NCI-H748 (cell line): ENCODE data around the gene APLP1.
A peak's percentile ranks its signal among the peaks of the same experiment; 100 is the strongest.
"Not testable (repeated sequence)": the region's sequence is repeated elsewhere in the genome, so short reads cannot be mapped to it uniquely, and the experiment has no call there.

Experiments used
- DNase-seq: peaks from one replicate; lab custom pipeline; 2025; ENCODE audit not compliant: unreplicated experiment; lab: John Stamatoyannopoulos, UW

The APLP1 gene

DNA sequence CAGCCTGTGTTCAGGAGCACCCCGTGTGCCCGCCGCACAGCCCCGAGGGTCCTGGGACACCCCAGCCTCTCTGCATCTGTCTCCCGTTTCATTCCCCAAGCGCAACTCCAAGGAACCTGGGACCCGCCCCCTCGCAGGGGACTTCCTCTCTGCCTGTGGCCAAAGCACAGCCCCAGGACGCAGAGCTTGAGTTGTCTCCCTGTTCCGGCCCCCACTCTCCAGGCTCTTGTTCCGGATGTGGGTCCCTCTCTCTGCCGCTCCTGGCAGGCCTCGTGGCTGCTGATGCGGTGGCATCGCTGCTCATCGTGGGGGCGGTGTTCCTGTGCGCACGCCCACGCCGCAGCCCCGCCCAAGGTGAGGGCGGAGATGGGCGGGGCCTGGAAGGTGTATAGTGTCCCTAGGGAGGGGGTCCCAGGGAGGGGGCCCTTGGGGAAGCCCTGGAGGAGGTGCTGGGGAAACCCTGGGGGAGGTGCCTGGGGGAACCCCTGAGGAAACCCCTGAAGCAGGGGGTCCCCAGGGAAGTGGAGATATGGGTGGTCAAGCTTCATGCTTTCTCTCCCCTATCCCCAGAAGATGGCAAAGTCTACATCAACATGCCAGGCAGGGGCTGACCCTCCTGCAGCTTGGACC, 35.3 kb downstream of the APLP1 start:
- peak; percentile 68 for DNase-seq

DNA sequence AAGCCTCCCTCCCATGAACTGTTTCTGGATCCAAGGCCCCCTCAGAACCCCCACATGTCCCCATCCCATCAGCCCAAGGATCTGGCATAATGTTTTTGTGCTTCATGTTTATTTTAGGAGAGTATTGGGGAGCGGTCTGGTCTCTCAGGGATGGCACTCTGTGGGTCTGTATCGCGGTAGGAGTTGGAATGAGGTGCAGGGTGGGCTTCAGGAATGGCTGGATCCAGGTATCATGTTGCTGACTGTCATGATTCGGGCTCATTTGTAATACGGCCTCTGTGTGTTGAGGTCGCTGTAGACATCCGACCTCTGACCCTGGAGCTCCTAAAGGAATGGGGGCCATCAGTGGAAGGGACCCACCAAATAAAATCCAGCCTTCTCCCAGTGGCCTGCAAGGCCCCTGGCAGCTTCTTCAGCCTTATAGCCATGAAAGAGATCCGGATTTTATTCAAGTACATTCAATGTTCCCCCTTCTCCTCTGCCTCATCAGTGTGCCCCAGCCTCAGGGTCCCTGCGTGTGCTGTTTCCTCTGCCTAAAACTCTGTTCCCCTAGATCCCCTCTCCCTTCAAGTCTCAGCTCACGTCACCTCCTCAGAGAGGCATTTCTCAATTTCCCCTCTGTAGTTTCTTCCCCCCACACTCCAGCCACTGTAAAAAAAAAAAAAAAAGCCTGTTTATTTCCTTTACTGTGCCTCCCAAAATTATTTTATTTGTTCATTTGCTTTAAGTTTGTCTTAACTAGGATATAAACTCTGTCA, 36.1 kb downstream of the APLP1 start:
- no peak for DNase-seq

DNA sequence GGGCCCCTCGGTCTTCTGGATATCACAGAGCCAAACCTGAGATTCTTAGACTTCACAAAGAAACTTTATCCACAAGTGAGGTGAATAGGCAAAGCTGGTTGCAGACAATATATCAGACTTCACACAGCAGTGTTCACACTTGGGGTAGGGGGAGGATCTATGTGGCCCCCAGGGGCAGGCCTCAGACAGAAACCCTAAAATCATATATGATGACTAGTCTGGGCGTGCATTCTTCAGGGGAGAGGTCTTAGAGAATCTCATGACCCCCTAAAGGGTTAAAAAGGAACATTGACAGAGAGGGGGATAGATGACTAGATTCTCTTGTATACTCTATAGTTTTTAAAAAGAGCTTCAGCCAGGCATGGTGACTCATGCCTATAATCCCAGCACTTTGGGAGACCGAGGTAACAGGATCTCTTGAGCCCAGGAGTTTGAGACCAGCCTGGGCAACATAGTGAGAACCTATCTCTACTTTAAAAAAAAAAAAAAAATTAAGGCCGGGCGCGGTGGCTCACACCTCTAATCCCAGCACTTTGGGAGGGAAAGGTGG, 36.9 kb downstream of the APLP1 start:
- no peak for DNase-seq

DNA sequence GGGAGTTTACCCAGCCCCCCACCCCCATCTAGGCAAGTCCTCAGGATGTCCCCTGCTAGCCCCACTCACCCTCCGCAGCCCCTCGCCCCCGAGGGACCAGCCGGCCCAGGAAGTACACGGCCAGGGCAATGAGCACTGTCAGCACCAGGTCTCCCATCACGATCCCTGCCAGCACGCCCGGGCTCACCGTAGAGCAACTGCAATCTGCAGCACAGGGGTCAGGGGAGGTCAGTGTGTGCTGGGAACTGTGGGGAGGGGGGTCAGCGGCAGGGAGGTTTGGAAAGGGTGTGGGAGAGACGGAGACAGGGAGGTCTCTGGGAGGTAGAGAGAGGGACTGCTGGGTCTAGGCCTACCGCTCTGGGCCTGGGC, 39.0 kb downstream of the APLP1 start:
- DNase-seq, result no peak

DNA sequence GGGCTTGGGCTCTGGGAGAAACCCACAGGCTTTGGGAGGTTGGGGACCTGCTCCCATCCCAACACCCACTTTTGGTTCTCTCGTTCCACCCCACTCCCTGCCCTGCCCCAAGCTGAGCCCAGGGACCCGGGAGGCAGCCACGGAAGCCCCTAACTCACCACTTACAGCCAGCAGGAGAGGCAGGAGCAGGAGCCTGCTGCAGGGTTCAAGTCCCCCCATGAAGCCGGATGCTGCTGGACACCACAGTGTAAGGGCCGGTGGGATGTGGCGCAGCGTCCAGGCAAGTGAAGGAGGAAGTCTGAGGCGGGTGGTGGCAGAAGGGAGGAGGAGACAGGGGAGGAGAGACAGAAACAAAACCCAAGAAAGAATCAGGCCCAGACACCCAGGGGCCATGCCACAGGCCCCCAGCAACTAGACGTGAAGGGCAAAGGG, 39.7 kb downstream of the APLP1 start, which contains the start of gene TYROBP:
Gene TYROBP, minus strand, starts transcription at position 286 of the 432 bp plus-strand sequence. Its CDS starts 67 bp downstream, at position 219.
- no peak for DNase-seq

DNA sequence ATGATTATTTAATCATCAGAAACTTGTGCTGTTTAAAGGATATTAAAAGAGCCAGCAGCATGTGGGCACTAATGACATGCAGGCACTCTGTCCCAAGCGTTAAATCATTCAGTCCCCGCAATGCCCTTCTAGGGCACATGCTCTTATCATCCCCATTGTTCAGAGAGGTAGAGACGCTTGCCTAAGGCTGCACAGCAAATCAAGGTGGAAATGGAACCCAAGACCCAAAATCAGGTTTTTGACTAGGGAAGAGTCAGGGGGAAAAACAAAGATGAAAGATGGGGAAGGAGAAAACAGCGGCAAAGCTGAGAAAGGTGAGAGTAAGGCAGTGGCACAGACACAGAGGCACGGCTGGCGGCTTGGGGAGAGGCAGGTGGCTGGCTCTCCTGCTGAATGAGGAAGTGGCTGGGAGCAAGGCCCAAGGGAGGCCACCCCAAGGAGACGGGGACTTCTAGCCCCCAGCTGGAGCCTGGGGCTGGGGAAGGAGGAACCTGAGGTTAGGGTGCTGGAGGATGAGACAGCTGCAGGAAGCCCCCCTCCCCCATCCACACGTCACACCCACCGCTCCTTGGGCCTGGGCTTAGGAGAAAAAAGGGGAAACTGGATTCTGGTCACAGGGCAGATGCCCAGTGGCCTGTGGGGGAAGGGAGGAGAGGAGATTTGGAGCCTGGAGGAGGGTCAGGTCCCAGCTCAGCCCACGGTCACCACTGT, 40.8 kb downstream of the APLP1 start:
- DNase-seq, result no peak

DNA sequence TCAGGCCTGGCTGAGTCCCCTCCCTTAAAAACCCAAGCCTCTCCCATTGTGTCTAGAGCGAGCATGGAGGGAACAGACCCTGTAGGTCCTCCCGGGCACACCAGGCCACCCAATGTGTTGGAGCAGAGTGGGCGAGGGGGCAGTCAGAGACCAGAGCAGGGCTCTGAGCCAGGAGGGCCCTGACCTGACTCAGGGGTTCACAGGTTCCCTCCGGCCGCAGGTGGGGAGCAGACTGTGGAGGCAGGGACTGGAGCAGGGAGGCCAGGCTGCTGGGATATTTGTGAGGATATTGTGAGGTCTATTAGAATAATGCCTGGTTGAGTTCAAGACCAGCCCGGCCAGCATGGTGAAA, 41.3 kb downstream of the APLP1 start:
- no peak for DNase-seq

DNA sequence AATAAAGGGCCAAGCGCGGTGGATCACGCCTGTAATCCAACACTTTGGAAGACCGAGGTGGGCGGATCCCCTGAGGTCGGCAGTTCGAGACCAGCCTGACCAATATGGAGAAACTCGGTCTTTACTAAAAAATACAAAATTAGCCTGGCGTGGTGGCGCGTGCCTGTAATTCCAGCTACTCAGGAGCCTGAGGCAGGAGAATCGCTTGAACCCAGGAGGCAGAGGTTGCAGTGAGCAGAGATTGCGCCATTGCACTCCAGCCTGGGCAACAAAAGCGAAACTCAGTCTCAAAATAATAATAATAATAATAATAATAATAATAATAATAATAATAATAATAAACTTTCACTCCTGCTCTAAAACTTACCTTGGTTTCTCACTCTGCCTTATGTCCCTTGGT, 42.0 kb downstream of the APLP1 start:
- not testable (repeated sequence) for DNase-seq

DNA sequence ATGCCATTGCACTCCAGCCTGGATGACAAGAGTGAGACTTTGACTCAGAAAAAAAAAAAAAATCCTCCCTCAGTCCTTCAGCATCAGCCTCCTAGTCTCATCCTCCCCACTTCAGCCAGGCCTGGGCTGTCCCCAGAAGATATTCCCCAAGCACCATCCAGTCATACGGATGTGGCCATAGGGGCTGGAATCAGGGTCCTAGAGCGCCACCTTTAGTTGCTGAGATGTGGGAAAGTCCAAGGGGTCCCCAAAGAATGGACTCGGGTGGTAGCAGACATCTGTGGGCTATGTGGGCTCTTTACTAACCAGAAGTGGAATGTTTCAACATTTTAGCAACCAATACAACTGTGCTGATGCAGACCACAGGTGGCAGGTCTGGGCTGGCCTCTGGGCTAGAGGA, 42.8 kb downstream of the APLP1 start:
- DNase-seq, result peak; percentile 36

DNA sequence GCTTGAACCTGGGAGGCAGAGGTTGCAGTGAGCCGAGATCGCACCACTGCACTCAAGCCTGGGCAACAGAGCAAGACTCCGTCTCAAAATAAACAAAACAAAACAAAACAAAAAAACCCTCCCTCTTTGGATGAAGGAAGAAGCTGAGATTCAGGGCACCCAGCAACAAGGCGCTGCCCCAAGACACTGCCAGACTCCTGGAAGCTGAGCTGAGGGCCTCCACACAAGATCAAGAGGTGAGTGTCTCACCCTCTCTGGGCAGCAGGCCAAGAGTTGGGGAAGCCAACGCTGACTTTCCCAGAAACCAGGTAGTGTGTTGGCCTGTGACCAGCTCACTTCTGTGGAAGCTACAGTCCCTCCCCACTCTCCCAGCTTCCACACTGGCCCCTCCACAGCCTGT, 43.4 kb downstream of the APLP1 start:
- DNase-seq, result no peak

DNA sequence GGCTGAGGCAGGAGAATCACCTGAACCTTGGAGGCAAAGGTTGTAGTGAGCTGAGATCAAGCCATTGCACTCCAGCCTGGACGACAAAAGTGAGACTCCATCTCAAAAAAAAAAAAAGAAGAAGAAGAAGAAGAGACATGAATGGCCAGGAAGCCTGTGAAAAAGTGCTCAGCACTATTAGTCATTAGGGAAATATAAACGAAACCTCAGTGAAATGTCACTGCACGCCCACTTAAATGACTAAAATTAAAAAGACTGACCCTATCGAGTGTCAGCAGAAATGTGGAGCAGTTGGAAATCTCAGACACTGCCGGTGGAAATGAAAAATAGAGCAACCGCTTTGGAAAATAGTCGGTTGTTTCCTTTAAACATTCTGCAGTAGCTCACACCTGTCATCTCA, 45.2 kb downstream of the APLP1 start:
- DNase-seq, result no peak

DNA sequence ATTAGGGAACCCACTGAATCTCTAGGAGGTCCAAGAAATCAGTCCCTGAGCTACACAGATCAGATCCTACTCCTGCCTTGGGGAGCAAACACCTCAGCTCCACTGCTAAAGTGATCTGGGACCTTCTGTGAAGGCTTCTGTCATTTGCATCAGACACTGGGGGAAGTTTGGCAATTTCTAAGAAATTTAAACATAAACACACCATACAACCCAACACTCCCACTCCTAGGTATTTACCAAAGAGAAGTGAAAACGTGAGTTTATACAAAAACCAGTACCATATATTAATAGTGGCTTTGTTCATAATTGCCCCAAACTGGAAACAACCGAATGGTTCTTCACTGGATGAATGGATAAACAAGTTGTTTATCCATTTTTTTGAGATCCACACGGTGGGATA, 47.1 kb downstream of the APLP1 start:
- no peak for DNase-seq

DNA sequence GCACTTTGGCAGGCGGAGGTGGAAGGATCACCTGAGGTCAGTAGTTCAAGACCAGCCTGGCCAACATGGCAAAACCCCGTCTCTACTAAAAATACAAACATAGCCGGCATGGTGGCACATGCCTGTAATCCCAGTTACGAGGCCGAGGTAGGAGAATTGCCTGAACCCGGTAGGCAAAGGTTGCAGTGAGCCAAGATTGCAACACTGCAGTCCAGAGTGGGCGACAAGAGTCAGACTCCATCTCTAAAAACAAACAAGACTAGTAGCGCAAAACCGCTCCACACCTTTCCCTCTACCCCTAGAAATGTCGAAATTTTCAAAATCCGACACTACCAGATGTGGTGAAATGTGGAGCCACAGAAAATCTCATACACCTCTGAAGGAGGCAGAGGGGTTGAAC, 50.9 kb downstream of the APLP1 start:
- DNase-seq, result no peak

DNA sequence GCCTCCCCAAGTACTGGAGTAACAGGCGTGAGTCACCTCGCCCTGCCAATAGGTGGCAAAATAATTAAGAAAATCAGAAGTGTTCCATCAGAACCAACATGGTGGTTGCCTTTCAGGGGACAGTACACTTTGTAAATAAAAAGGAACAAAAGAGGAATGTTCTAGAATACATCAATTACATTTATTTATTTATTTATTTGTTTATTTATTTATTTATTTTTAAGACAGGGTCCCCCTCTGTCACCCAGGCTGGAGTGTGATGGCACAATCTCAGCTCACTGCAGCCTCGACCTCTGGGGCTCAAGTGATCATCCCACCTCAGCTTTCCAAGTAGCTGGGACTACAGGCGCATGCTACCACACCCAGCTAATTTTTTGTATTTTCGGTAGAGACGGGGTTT, 52.6 kb downstream of the APLP1 start:
- DNase-seq, result no peak

DNA sequence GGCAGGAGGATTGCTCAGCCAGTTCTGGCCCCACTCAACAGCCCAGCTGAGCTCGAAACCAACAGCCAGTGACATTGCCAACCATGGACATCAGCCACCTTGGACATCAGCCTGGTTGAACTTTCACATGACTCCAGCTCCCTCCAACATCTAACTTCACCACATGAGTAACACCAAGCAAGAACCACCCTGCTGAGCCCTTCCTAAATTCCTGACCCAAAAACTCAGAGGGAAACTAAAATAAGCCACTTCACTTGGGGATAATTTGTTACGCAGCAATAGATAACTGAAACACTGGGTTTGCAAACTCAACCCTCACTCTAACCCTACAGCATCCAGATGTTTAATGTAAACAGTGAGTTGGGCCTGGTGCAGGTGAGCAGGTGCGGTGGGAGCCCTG, 57.1 kb downstream of the APLP1 start:
- DNase-seq, result no peak

DNA sequence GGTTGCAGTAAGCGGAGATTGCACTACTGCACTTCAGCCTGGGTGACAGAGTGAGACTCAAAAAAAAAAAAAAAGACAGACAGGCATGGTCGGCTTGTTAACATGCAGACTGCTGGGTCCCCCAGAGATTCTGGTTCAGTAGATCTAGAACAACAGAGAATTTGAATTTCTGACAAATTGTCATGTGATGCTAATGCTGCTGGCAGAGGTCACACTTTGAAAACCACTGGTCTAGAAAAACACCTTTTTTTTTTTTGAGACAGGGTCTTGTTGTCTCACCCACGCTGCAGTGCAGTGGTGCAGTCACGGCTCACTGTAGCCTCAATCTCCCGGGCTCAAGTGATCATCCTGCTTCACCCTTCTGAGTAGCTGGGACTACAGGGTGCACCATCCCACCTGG, 60.1 kb downstream of the APLP1 start:
- DNase-seq, result no peak
